Measurements from ENCODE around the gene LATS2. TPM values are rescaled to one million over a fixed set of nuclear protein-coding genes. Genes with fewer than 3 reads are reported as not detected.

Gene LATS2
- total RNA-seq, 1 experiment from 2014 or later = 18.8 TPM

- CTCF ChIA-PET = no interaction called here
- Histone ChIP-seq H3K27me3 (ENCODE audit: insufficient read depth, low read length) (no peaks in the 10 kb centered on the region), H4K20me1 (ENCODE audit: insufficient read depth) (no peaks in the 10 kb centered on the region), H3K9me3 (ENCODE audit: control insufficient read depth in 1 of 2, insufficient read depth in 1 of 2, low read depth in 1 of 2, low read length in 2 of 2) (no peaks in the 10 kb centered on the region), H3K9me2 (ENCODE audit: insufficient read depth) (no peaks in the 10 kb centered on the region), H3K4me3 (replicated peaks in 1 of 2; ENCODE audit: low read depth in 1 of 2, low read length in 2 of 2) (no peak overlapping the region), H3K79me2 (ENCODE audit: insufficient read depth, low read length) (no peaks in the 10 kb centered on the region), H3K27ac (ENCODE audit: low read depth, low read length) (no peak overlapping the region), H2AFZ (ENCODE audit: low read depth, low read length, poor library complexity, severe bottlenecking) (no peak overlapping the region), H3K36me3 (ENCODE audit: control insufficient read depth in 1 of 2, insufficient read depth in 2 of 2, low read length in 2 of 2) (no peaks in the 10 kb centered on the region), H3K4me2 (ENCODE audit: low read length) (no peak overlapping the region), H3K9ac (ENCODE audit: low read length) (no peak overlapping the region), H3K4me1 (ENCODE audit: control insufficient read depth in 1 of 2, insufficient read depth in 2 of 2, low read length in 2 of 2) (no peaks in the 10 kb centered on the region)
- BruUV-seq (replicated peaks) = no TSS peak
- TF ChIP-seq EGR1 (IDR thresholded peaks at IDR 0.05; ENCODE audit: low read depth) = no peak
- TF ChIP-seq EZH2phosphoT487 (IDR thresholded peaks at IDR 0.05; ENCODE audit: borderline replicate concordance) = no peak
- no peak for TF ChIP-seq REST (IDR thresholded peaks at IDR 0.05; ENCODE audit: low read depth)
- no peak for TF ChIP-seq ZBTB33 (IDR thresholded peaks at IDR 0.05; ENCODE audit: extremely low read depth, insufficient replicate concordance, low read length)
- TF ChIP-seq SIN3A (IDR thresholded peaks at IDR 0.05; ENCODE audit: low read depth) = no peak
- TF ChIP-seq POLR2A (IDR thresholded peaks at IDR 0.05; ENCODE audit: borderline replicate concordance, extremely low read depth, insufficient read depth, insufficient read length) = no peak
- no peak for TF ChIP-seq JUND (IDR thresholded peaks at IDR 0.05)
- no peak for TF ChIP-seq SP1 (IDR thresholded peaks at IDR 0.05; ENCODE audit: low read depth)
- no peak for TF ChIP-seq YY1 (IDR thresholded peaks at IDR 0.05; ENCODE audit: extremely low read depth, insufficient replicate concordance, low read depth, low read length)
- no peak for TF ChIP-seq FOSL1 (IDR thresholded peaks at IDR 0.05; ENCODE audit: low read depth)
- no peak for TF ChIP-seq MAX (IDR thresholded peaks at IDR 0.05)
- TF ChIP-seq POLR2AphosphoS5 (IDR thresholded peaks at IDR 0.05; ENCODE audit: low read depth, low read length) = no peak
- no peak for TF ChIP-seq RAD21 (IDR thresholded peaks at IDR 0.05; ENCODE audit: low read depth)
- no peak for TF ChIP-seq EZH2 (IDR thresholded peaks at IDR 0.05)
- TF ChIP-seq CBX3 (IDR thresholded peaks at IDR 0.05; ENCODE audit: low read depth) = no peak
- TF ChIP-seq SRF (IDR thresholded peaks at IDR 0.05; ENCODE audit: low read depth) = no peak
- no peak for TF ChIP-seq CTCF (IDR thresholded peaks at IDR 0.05 in 2 of 3, conservative IDR thresholded peaks at IDR 0.05 in 1 of 3; ENCODE audit: borderline replicate concordance in 1 of 3, insufficient read depth in 1 of 3, low read depth in 2 of 3, low read length in 2 of 3)
- TF ChIP-seq ZFX (IDR thresholded peaks at IDR 0.05) = no peak
- DNase-seq (ENCODE audit: low read depth, low spot score) (no peak), ATAC-seq (no peak)
- POLR2A ChIA-PET = no interaction called here
- intact Hi-C loops (cut with micrococcal nuclease) = no loop called here
- RAD21 ChIA-PET (ENCODE audit: low non-redundant PET in 1 of 2, low total read pairs in 2 of 2, uncharacterized antibody in 2 of 2, unreplicated experiment in 2 of 2) = no interaction called here
Observed at GRCh38 chr13:21089830-21090229, 28.4 kb upstream of the LATS2 start.

Measured in HCT116 (cell line).